NCI-H1105 (cell line): ENCODE measurements around the gene IL10RA.

Experiments used
- DNase-seq: peaks from one replicate; lab custom pipeline; 2025; lab: John Stamatoyannopoulos, UW

Gene IL10RA

DNA sequence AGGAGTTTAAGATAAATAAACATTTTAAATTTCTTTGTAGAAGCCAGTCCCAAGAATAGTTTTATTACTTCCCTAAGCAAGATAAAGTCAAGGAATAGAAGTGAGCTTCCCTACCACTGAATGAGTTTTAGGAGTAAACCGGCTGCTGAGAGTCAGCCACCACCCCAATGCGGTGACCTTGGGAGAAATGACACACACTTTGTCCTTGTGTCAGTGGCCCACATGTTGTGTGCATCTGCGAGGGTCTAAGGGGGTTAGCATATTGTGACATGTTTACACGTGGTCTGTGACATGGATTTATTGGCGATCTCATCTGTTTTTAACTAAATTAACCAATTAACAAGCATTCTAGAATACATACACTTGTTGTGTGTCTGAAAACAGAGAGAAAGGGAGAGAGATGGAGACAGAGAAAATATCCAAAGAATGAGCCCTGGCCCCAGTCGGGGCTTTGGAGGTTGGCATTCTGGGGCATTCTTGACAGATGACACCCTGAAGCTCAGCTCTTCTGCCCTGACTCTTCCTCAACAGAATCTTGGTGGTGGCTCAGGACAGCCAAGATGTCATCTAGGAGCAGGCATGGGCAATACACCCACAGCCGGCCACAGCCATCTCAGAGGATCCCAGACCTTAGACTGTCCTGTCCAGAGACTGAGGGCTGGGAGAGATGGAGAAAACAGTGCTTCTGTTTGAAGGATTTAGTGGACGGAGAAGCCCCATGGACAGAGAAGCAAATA is 60.9 kb downstream of the IL10RA start:
- no peak for DNase-seq

DNA sequence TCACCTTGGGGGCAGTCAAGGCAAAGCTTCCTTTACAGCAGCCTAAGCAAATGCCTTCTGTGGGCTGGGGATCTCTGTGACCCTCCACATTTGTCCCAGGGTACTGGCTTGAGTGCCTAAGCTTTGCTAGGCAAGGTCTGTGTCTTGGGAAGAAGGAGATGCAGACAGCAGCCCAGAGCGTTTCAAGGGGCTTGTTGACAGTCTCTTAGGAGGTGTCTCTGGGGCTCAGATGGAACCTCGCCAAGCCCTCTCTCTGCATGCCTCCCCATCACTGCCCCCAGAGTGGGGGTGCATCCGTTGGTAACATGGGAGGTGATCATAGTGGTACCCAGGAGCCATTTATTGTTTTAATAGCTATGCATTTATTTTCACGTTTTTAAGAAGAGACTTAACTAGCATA is 61.6 kb downstream of the IL10RA start:
- no peak for DNase-seq

DNA sequence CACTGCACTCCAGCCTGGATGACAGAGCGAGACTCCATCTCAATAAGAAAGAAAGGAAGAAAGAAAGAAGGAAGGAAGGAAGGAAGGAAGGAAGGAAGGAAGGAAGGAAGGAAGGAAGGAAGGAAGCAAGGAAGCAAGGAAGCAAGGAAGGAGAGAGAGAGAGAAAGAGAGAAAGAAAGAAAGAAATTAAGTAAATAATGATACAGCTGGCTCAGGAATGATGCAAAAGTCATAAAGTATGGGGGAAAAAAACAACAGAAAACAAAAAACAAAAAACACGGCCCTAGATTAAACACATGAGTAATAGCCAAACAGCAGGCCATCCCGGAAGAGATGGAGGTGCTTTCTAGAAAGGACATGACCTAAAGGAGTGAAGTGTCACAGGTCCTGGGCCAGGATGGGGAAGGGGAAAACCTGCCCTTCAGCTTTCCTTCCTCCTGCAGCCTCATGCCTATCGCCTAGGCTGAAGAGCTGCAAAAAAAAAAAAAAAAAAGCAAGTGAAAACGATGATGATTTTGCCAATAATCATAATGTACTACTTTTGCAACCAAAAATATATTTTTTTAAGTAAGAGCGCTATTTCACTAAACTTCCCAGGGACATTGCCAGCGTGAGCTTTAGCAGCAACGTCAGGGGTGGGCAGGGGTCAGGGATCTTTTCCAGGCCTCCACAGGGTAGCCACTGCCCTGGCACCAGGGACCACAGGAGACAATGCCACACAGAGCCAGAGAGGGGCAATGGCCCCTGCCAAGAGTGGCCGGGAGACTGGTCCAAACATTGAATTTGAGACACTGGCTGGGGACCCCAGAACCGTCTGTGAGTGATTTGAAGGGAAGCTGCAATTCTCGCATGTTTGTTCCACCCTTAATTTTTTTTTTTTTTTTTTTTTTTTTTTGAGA is 62.5 kb downstream of the IL10RA start:
- DNase-seq: no peak

DNA sequence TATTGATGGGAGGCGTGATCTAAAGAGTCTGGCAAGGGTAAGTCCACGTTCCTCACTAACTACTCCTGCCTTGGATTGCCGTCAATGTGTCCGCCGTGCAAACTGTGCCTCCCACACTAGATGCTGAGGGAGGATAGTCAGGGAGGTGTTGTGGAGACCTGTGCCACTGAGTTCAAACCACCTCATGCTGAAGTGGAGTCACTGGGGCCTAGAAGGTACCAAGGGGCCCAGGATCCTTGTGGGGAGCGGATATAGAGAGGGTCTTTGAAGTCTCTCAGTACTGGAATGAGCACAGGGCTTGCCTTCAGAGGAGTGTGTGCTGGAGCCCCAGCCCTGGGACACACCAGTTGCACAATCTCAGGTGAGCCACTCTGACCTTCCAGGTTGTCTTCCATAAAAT is 63.6 kb downstream of the IL10RA start:
- no peak for DNase-seq

DNA sequence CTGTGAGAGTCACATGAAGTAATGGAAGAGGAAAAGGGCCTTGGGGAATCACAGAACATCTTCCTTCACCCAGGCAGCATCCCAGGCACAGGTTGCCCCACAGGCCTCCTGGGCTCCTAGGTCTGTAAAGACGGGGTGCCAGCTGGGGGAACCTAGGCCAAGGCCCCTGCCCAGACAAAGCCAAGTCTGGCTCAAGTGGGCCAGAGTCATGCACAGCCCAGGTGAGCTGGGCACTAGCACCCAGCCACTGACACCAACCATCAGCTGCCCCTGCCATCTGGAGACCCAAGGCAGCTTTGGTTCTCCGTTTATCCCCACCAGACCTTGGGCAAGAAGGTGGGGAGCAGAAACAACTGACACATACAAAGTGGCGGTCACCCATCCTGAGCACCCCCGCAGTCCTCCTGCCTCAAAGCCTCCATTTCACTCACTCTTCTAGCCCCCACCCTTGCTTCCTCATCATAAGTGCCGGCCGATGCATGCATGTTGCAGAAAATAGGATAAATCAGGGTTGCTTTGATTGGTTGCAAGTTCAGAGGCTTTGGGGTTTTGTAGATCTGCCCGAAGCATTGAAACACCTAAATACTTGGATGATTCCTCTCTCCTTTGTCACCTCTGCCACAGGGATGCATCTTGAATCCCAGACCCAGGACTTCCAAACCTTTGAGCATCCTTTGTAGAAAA is 64.2 kb downstream of the IL10RA start:
- no peak for DNase-seq
